Stimulated activated CD8-positive, alpha-beta memory T cell treated with anti-CD3 and anti-CD28 coated beads, Interleukin-7, amount 100 ng/mL, for 1 hour (primary cell): Measurements from ENCODE around the gene SHISA6.
"Not testable (repeated sequence)": the region's sequence is repeated elsewhere in the genome, so short reads cannot be mapped to it uniquely, and the experiment has no call there.

Experiments used
- DNase-seq, 2 donors: peaks; one replicate each; pipeline ENCODE4 v3.0.0-alpha.2; 2020; ENCODE audit warnings: low read depth in 2 of 2

Gene SHISA6

GRCh38 chr17:11264183-11264871, 23.3 kb downstream of the SHISA6 start:
- no peak for DNase-seq

GRCh38 chr17:11267999-11268575, 27.1 kb downstream of the SHISA6 start:
- no peak for DNase-seq

- no peak for DNase-seq
Measured at GRCh38 chr17:11269210-11269609, 28.2 kb downstream of the SHISA6 start.

GRCh38 chr17:11272191-11272590, 31.2 kb downstream of the SHISA6 start:
- no peak for DNase-seq

- DNase-seq, result no peak
Measured at GRCh38 chr17:11273596-11273995, 32.6 kb downstream of the SHISA6 start.

GRCh38 chr17:11274106-11274505, 33.1 kb downstream of the SHISA6 start:
- no peak for DNase-seq

GRCh38 chr17:11276486-11276885, 35.5 kb downstream of the SHISA6 start:
- DNase-seq, result no peak

GRCh38 chr17:11278186-11278991, 37.4 kb downstream of the SHISA6 start:
- DNase-seq, result no peak

GRCh38 chr17:11278992-11279270, 37.9 kb downstream of the SHISA6 start:
- no peak for DNase-seq

GRCh38 chr17:11279776-11280344, 38.8 kb downstream of the SHISA6 start:
- no peak for DNase-seq

GRCh38 chr17:11282586-11282985, 41.6 kb downstream of the SHISA6 start:
- no peak for DNase-seq

GRCh38 chr17:11284811-11285210, 43.8 kb downstream of the SHISA6 start:
- no peak for DNase-seq

GRCh38 chr17:11285946-11286345, 44.9 kb downstream of the SHISA6 start:
- no peak for DNase-seq

- DNase-seq, result no peak
Measured at GRCh38 chr17:11287791-11288190, 46.8 kb downstream of the SHISA6 start.

- DNase-seq, result no peak
Measured at GRCh38 chr17:11290814-11291213, 49.8 kb downstream of the SHISA6 start.

- no peak for DNase-seq
Measured at GRCh38 chr17:11292491-11292890, 51.5 kb downstream of the SHISA6 start.

GRCh38 chr17:11293480-11293879, 52.5 kb downstream of the SHISA6 start:
- no peak for DNase-seq

GRCh38 chr17:11294826-11295225, 53.8 kb downstream of the SHISA6 start:
- DNase-seq, result no peak

- no peak for DNase-seq
Measured at GRCh38 chr17:11296994-11297393, 56.0 kb downstream of the SHISA6 start.

- no peak for DNase-seq
Measured at GRCh38 chr17:11298401-11298800, 57.4 kb downstream of the SHISA6 start.

- DNase-seq, result no peak
Measured at GRCh38 chr17:11300201-11300600, 59.2 kb downstream of the SHISA6 start.

GRCh38 chr17:11300738-11301137, 59.7 kb downstream of the SHISA6 start:
- DNase-seq, result no peak

- not testable (repeated sequence) for DNase-seq
Measured at GRCh38 chr17:11301874-11302273, 60.9 kb downstream of the SHISA6 start.
